ENCODE measurements around the gene C1orf116.

DNA sequence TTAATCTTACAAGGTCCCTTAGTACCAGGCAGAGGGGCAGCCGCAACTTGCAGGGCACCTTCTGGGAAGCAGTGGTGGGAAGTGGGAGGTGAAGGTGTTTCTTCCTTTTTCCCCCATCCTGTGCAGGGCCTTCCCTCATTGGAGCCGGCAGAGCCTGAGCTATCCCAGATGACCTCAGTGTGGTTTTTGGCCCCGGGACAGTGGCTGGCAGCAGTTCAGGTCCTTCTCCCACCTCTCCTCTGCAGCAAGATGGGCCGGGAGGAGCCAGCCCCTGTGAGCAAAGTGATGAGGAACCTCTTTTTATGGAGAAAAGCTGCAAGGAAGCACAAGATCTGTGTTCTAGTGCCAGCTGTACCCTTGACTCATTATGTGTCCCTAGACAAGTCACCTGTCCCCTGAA, 27.3 kb upstream of the C1orf116 start:
- TF ChIP-seq POLR2AphosphoS5 (IDR thresholded peaks at IDR 0.05) = no peak
- TF ChIP-seq, protein P1, sequence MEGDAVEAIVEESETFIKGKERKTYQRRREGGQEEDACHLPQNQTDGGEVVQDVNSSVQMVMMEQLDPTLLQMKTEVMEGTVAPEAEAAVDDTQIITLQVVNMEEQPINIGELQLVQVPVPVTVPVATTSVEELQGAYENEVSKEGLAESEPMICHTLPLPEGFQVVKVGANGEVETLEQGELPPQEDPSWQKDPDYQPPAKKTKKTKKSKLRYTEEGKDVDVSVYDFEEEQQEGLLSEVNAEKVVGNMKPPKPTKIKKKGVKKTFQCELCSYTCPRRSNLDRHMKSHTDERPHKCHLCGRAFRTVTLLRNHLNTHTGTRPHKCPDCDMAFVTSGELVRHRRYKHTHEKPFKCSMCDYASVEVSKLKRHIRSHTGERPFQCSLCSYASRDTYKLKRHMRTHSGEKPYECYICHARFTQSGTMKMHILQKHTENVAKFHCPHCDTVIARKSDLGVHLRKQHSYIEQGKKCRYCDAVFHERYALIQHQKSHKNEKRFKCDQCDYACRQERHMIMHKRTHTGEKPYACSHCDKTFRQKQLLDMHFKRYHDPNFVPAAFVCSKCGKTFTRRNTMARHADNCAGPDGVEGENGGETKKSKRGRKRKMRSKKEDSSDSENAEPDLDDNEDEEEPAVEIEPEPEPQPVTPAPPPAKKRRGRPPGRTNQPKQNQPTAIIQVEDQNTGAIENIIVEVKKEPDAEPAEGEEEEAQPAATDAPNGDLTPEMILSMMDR (IDR thresholded peaks at IDR 0.05; ENCODE audit: poor library complexity, severe bottlenecking) = no peak
- TF ChIP-seq EZH2 (IDR thresholded peaks at IDR 0.05; ENCODE audit: borderline replicate concordance, insufficient read depth, low read length, poor library complexity, severe bottlenecking) = no peak
- no peak for TF ChIP-seq EP300 (conservative IDR thresholded peaks at IDR 0.05; ENCODE audit: poor library complexity, severe bottlenecking)
- no peak for TF ChIP-seq SMC3 (conservative IDR thresholded peaks at IDR 0.05; ENCODE audit: poor library complexity)
- TF ChIP-seq RAD21 (conservative IDR thresholded peaks at IDR 0.05) = no peak
- TF ChIP-seq REST (IDR thresholded peaks at IDR 0.05; ENCODE audit: borderline replicate concordance) = no peak

All from neural cell (in vitro differentiated cells).